ENCODE data around the gene NEO1. TPM values are rescaled to one million over a fixed set of nuclear protein-coding genes. Genes with fewer than 3 reads are reported as not detected.
"Not testable (repeated sequence)": the region's sequence is repeated elsewhere in the genome, so short reads cannot be mapped to it uniquely, and the experiment has no call there.

The NEO1 gene
- total RNA-seq, 2 experiments from 2014 or later: 4.3 to 4.4 TPM

DNA sequence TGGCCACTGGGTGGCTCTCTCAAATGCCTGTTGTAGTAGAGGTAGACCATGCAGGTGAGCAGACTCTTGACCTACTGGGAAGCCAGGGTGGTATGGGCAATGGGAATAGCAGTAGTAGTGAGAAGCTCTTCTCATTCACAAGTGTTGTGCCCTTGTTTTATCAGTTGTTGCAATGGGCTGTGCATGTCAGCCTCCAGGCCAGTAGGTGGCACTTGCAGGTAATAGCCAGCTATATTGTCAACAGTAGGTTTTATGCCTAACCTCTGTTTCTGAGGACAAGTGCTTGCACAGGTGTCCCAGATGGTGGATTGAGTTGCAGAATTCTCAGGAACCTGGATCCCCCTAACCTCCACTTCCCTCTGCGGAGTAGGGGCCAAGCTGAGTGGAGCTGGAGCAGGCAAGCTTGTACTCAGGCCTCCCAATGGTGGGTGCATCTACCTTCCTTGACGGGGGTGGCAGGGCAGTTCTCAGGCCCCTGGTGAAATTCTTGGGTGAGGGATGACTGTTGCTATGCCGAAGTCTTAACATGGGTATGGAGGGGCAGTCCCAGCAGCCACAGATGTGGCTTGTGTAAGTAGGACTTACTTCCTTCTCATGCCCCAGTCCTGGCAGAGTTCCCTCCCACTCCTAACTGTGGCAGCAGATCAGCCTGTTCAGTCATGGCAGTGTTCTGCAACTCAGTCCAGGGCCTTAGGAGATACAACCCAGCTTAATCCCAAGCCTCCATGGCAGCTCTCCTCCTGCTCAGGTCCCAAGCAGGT lies 104.3 kb downstream of the NEO1 start:
- CTCF ChIA-PET: no interaction called here

GRCh38 chr15:73161546-73161945 lies 109.3 kb downstream of the NEO1 start:
- Mint-ChIP-seq H3K4me3 (no peak overlapping the region), H3K27ac (no peak overlapping the region), H3K36me3 (ENCODE audit: low read depth) (peaks cover 15% of the 10 kb centered on the region), H3K27me3 (ENCODE audit: low read depth) (no peaks in the 10 kb centered on the region), H3K9me3 (peaks cover 14% of the 10 kb centered on the region), H3K4me1 (ENCODE audit: low read depth) (no peaks in the 10 kb centered on the region)
- CTCF ChIA-PET: no interaction called here
- intact Hi-C loops (cut with micrococcal nuclease): no loop called here
- no peak for DNase-seq

More for the DNA sequence above, 104.3 kb downstream of the NEO1 start:
- H3K36me3 Mint-ChIP-seq (ENCODE audit: low read depth): peaks cover 8% of the 10 kb centered on the region
- no peaks in the 10 kb centered on the region for H3K27me3 Mint-ChIP-seq (ENCODE audit: low read depth)
- peaks cover 22% of the 10 kb centered on the region for H3K9me3 Mint-ChIP-seq
- no peaks in the 10 kb centered on the region for H3K4me1 Mint-ChIP-seq (ENCODE audit: low read depth)
- no peak for DNase-seq
- H3K4me3 Mint-ChIP-seq: no peak overlapping the region
- intact Hi-C loops (cut with micrococcal nuclease): no loop called here
- no peak overlapping the region for H3K27ac Mint-ChIP-seq

DNA sequence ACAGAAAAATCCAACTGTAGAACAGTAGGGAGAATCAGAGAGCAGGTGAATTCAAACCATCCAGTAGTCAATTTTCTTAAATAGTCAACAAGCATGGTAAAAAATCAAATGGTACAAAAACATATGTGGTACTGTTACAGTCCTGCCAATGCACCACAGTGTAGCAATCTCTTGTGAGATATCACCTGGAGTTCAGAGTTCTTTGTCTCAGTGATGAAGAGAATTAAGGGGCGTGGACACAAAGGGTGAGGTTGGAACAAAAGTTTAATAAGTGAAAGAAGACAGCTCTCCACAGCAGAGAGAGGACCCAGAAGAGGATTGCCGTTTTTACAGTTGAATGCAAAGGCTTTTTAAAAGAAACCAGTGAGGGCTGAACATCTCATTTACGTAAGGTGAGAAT lies 113.2 kb downstream of the NEO1 start:
- Mint-ChIP-seq H3K27me3 (ENCODE audit: low read depth) (no peaks in the 10 kb centered on the region), H3K4me3 (no peak overlapping the region), H3K4me1 (ENCODE audit: low read depth) (no peaks in the 10 kb centered on the region), H3K36me3 (ENCODE audit: low read depth) (peaks cover 16% of the 10 kb centered on the region), H3K27ac (no peak overlapping the region), H3K9me3 (peaks cover 15% of the 10 kb centered on the region)
- no peak for DNase-seq
- CTCF ChIA-PET: no interaction called here
- intact Hi-C loops (cut with micrococcal nuclease): no loop called here

GRCh38 chr15:73165844-73166243 lies 113.6 kb downstream of the NEO1 start:
- Mint-ChIP-seq H3K27ac (no peak overlapping the region), H3K27me3 (ENCODE audit: low read depth) (no peaks in the 10 kb centered on the region), H3K9me3 (peaks cover 15% of the 10 kb centered on the region), H3K4me1 (ENCODE audit: low read depth) (no peaks in the 10 kb centered on the region), H3K36me3 (ENCODE audit: low read depth) (peaks cover 16% of the 10 kb centered on the region), H3K4me3 (no peak overlapping the region)
- intact Hi-C loops (cut with micrococcal nuclease): no loop called here
- no peak for DNase-seq
- CTCF ChIA-PET: no interaction called here

DNA sequence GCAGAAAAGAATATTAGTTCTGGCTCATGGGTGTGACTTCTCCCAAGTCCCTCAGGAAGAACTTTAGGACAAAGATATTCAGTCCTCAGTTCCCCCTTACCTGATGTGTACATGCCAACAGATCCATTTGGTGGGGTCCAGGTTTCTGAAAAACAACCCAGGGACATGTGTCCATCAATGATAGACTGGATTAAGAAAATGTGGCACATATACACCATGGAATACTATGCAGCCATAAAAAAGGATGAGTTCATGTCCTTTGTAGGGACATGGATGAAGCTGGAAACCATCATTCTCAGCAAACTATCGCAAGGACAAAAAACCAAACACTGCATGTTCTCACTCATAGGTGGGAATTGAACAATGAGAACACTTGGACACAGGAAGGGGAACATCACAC lies 114.4 kb downstream of the NEO1 start:
- peaks cover 15% of the 10 kb centered on the region for H3K9me3 Mint-ChIP-seq
- not testable (repeated sequence) for H3K4me1 Mint-ChIP-seq (ENCODE audit: low read depth)

DNA sequence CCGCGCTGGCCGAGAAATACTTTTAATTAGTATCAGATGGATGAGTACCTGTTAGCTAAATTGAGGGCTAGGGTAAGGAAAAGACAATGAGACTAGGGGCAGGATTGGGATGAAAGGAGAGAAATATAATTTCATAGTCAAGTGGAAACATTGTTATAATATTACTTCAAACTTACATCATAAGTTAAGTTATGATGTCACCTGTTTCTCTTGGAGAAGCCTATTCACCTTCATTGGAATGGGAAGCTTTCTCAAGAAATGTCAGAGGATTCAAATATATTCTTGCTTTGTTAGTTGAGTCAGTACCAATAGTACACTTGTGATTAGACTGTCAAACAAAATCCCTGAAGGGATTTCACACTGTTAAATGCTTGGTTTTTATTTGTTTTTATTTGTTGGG lies 116.2 kb downstream of the NEO1 start:
- Mint-ChIP-seq H3K9me3 (peaks cover 15% of the 10 kb centered on the region), H3K27me3 (ENCODE audit: low read depth) (no peaks in the 10 kb centered on the region), H3K27ac (no peak overlapping the region), H3K36me3 (ENCODE audit: low read depth) (peaks cover 16% of the 10 kb centered on the region), H3K4me1 (ENCODE audit: low read depth) (no peaks in the 10 kb centered on the region), H3K4me3 (no peak overlapping the region)
- no peak for DNase-seq
- intact Hi-C loops (cut with micrococcal nuclease): no loop called here
- CTCF ChIA-PET: interaction anchor here (1.0 kb wide), 1 partner anchor 40 kb away, joined by 4 read pairs; no protein-coding TSS in a partner anchor

More for the DNA sequence above, 114.4 kb downstream of the NEO1 start:
- DNase-seq; H3K27ac Mint-ChIP-seq; CTCF ChIA-PET; H3K4me3 Mint-ChIP-seq; intact Hi-C loops (cut with micrococcal nuclease); H3K27me3 Mint-ChIP-seq (ENCODE audit: low read depth): not testable (repeated sequence)
- H3K36me3 Mint-ChIP-seq (ENCODE audit: low read depth): peaks cover 16% of the 10 kb centered on the region

DNA sequence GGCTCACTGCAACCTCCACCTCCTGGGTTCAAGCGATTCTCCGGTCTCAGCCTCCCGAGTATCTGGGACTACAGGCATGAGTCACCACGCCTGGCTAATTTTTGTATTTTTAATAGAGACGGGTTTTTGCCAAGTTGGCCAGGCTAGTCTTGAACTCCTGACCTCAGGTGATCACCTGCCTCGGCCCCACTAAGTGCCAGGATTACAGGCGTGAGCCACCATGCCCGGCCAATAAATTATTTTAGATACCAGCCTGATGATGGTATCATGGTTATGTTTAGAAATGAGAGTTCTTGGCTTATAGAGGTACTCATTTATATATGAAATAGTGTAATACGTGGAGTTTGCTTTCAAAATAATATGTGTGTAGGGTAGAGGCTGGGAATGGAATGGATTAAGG lies 119.4 kb downstream of the NEO1 start:
- Mint-ChIP-seq H3K27me3 (ENCODE audit: low read depth) (no peaks in the 10 kb centered on the region), H3K27ac (no peak overlapping the region), H3K9me3 (no peaks in the 10 kb centered on the region), H3K4me3 (no peak overlapping the region), H3K36me3 (ENCODE audit: low read depth) (peaks cover 2% of the 10 kb centered on the region), H3K4me1 (ENCODE audit: low read depth) (no peaks in the 10 kb centered on the region)
- intact Hi-C loops (cut with micrococcal nuclease): no loop called here
- no peak for DNase-seq
- CTCF ChIA-PET: no interaction called here

DNA sequence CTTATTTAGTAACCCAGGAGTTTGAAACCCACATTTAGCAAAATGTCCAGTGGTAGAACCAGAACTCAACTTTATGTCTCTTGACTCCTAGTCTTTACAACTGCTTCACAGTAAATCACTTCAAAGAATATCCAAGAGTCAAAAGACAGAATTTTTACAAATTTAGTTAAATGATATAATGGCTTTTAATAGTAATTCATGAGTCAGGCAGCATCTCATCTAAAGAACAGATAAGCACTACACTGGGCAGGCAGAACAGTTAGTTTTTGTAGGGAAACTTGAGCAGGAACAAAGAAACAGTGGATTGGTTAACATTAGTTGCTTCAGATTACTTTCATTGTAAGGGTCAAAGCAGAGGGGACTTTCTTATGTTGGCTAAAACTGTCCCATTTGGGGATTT lies 120.2 kb downstream of the NEO1 start:
- intact Hi-C loops (cut with micrococcal nuclease): no loop called here
- no peak overlapping the region for H3K27ac Mint-ChIP-seq
- DNase-seq: no peak
- H3K4me3 Mint-ChIP-seq: no peak overlapping the region
- CTCF ChIA-PET: no interaction called here
- no peaks in the 10 kb centered on the region for H3K27me3 Mint-ChIP-seq (ENCODE audit: low read depth)
- H3K9me3 Mint-ChIP-seq: no peaks in the 10 kb centered on the region
- peaks cover 2% of the 10 kb centered on the region for H3K36me3 Mint-ChIP-seq (ENCODE audit: low read depth)
- no peaks in the 10 kb centered on the region for H3K4me1 Mint-ChIP-seq (ENCODE audit: low read depth)

DNA sequence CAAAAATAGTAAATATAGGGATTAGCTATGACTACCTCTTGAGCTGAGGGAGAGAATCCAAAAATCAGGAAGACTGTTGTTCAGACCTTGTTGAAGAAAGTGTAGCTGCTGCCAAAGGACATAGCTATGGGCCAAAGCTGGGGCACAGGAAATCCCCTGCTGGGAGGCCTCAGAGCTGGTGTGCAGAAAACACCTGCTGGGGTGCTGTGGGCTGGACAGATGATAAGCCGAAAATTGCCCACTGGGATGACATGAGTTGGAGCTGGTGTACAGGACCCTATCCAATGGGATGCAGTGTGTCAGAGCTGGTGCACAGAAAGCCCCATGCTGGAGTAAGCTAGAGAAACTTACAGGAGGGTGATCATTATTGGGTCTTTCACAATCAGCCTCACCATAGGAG lies 121.9 kb downstream of the NEO1 start:
- Mint-ChIP-seq H3K36me3 (ENCODE audit: low read depth) (peaks cover 2% of the 10 kb centered on the region), H3K9me3 (no peaks in the 10 kb centered on the region), H3K27ac (no peak overlapping the region), H3K4me1 (ENCODE audit: low read depth) (no peaks in the 10 kb centered on the region), H3K4me3 (no peak overlapping the region), H3K27me3 (ENCODE audit: low read depth) (no peaks in the 10 kb centered on the region)
- intact Hi-C loops (cut with micrococcal nuclease): no loop called here
- DNase-seq: no peak
- CTCF ChIA-PET: interaction anchor here (0.6 kb wide), 1 partner anchor 103 kb away, joined by 4 read pairs; no protein-coding TSS in a partner anchor

DNA sequence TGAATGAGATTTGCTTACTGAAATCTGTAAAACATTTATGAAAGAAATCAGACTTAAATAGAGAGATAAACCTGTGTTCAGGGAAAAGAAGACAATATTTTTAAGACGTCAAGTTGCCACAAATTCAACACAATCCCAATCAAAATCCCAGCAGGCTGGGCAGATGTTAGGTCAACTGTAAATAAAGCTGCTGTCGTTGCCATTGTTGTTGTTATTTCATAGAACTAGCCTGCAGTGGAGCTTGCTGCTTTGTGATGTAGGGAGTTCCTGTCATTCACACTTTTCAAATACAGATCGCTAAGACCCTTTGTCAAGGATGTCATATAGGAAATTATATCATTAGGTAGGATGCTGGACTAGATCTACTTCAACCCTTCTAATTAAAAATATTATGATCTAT lies 123.1 kb downstream of the NEO1 start:
- H3K9me3 Mint-ChIP-seq: no peaks in the 10 kb centered on the region
- CTCF ChIA-PET: no interaction called here
- no peaks in the 10 kb centered on the region for H3K27me3 Mint-ChIP-seq (ENCODE audit: low read depth)
- no peak for DNase-seq
- no peaks in the 10 kb centered on the region for H3K4me1 Mint-ChIP-seq (ENCODE audit: low read depth)
- H3K4me3 Mint-ChIP-seq: no peak overlapping the region
- no peak overlapping the region for H3K27ac Mint-ChIP-seq
- intact Hi-C loops (cut with micrococcal nuclease): no loop called here
- H3K36me3 Mint-ChIP-seq (ENCODE audit: low read depth): peaks cover 2% of the 10 kb centered on the region

DNA sequence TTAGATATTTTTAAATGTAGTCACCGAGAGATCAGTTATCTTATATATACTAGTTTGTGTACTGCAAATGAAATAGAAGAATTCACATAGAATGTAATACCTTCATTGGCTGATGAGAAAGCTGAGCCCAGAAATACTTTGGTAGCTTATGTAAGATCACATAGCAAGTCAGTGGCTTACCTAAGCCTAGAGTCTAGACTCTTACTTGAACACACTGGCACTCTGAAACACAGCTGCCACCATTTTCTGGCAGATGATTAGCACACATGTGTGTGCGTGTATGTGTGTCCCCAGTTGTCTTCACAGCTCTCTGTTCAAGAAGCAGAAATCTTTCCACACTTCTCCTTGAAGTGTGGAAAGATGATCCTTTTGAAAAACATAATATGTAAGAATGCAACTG lies 124.3 kb downstream of the NEO1 start:
- intact Hi-C loops (cut with micrococcal nuclease): no loop called here
- H3K4me3 Mint-ChIP-seq: no peak overlapping the region
- CTCF ChIA-PET: no interaction called here
- no peaks in the 10 kb centered on the region for H3K27me3 Mint-ChIP-seq (ENCODE audit: low read depth)
- H3K4me1 Mint-ChIP-seq (ENCODE audit: low read depth): no peaks in the 10 kb centered on the region
- DNase-seq: no peak
- peaks cover 8% of the 10 kb centered on the region for H3K9me3 Mint-ChIP-seq
- no peak overlapping the region for H3K27ac Mint-ChIP-seq
- H3K36me3 Mint-ChIP-seq (ENCODE audit: low read depth): peaks cover 10% of the 10 kb centered on the region

- no peaks in the 10 kb centered on the region for H3K4me1 Mint-ChIP-seq (ENCODE audit: low read depth)
- intact Hi-C loops (cut with micrococcal nuclease): no loop called here
- DNase-seq: no peak
Observed at GRCh38 chr15:73183071-73183470, 130.8 kb downstream of the NEO1 start.

DNA sequence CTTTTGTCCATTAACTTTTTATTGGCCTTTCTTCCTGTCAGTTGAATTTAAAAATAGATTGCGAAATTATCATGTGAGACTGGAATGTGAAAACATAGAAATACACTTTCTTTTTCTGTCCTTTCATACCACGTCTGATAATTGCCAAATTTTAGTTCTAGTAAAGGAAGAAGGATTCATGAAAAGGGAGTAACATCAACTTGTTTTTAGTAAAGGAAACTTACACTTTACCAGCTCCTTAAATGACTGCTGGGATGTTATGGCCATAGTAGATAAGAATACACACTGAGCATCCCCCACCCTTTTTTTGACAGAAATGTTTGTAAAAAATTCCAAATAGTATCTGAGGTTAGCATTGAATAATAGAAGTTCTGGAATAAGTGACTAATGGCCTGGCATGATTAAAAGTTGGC lies 137.9 kb downstream of the NEO1 start:
- CTCF ChIA-PET: no interaction called here

More at GRCh38 chr15:73183071-73183470, 130.8 kb downstream of the NEO1 start:
- Mint-ChIP-seq H3K36me3 (ENCODE audit: low read depth) (peaks cover 24% of the 10 kb centered on the region), H3K9me3 (peaks cover 21% of the 10 kb centered on the region), H3K27ac (no peak overlapping the region), H3K4me3 (no peak overlapping the region), H3K27me3 (ENCODE audit: low read depth) (no peaks in the 10 kb centered on the region)
- CTCF ChIA-PET: no interaction called here

More for the DNA sequence above, 137.9 kb downstream of the NEO1 start:
- no peak for DNase-seq
- Mint-ChIP-seq H3K4me3 (no peak overlapping the region), H3K4me1 (ENCODE audit: low read depth) (peaks cover 3% of the 10 kb centered on the region), H3K9me3 (no peaks in the 10 kb centered on the region), H3K27me3 (ENCODE audit: low read depth) (no peaks in the 10 kb centered on the region), H3K27ac (no peak overlapping the region), H3K36me3 (ENCODE audit: low read depth) (no peaks in the 10 kb centered on the region)
- intact Hi-C loops (cut with micrococcal nuclease): no loop called here
